D721Med (cell line): Measurements from ENCODE around the gene AIPL1.

ENCODE experiments used
- DNase-seq: peaks from one replicate; pipeline ENCODE4 v3.0.0; 2011; ENCODE audit warnings: low spot score; ENCODE audit not compliant: insufficient read length
- FAIRE-seq: peaks from 2 replicates; lab custom pipeline; 2011; peaks lifted over from hg19 to GRCh38; lab: Jason Lieb, UNC
- CTCF ChIP-seq: IDR thresholded peaks from 2 replicates; pipeline ENCODE4 v1.5.1; 2012; ENCODE audit warnings: mild to moderate bottlenecking, control low read depth; ENCODE audit not compliant: insufficient read depth; ENCODE audit errors: missing control alignments

The AIPL1 gene

GRCh38 chr17:6388416-6388815 lies 46.5 kb downstream of the AIPL1 start:
- DNase-seq (no peak), FAIRE-seq (no peak)
- TF ChIP-seq CTCF, result no peak

GRCh38 chr17:6387858-6388257 lies 47.1 kb downstream of the AIPL1 start:
- no peak for DNase-seq
- no peak for FAIRE-seq

GRCh38 chr17:6387442-6387841 lies 47.5 kb downstream of the AIPL1 start:
- FAIRE-seq (no peak), DNase-seq (no peak)
- TF ChIP-seq CTCF, result no peak

More at GRCh38 chr17:6387858-6388257, 47.1 kb downstream of the AIPL1 start:
- no peak for TF ChIP-seq CTCF

- DNase-seq (no peak), FAIRE-seq (no peak)
- no peak for TF ChIP-seq CTCF
Observed at GRCh38 chr17:6386041-6386630, 48.8 kb downstream of the AIPL1 start.

GRCh38 chr17:6384481-6384880 lies 50.4 kb downstream of the AIPL1 start:
- TF ChIP-seq CTCF, result no peak
- DNase-seq (no peak), FAIRE-seq (no peak)

- DNase-seq (no peak), FAIRE-seq (no peak)
Observed at GRCh38 chr17:6381526-6382465, 53.1 kb downstream of the AIPL1 start.

More at GRCh38 chr17:6381526-6382465, 53.1 kb downstream of the AIPL1 start:
- TF ChIP-seq CTCF, result no peak
